OCI-LY7 (cell line): Measurements from ENCODE around the gene CASK. TPM values are rescaled to one million over a fixed set of nuclear protein-coding genes. Genes with fewer than 3 reads are reported as not detected.

ENCODE experiments used
- BruUV-seq: library from RNA; stranded (reverse); fragments of 400-500 nt; replicated peaks from 2 replicates; lab custom pipeline; 2021; lab: Mats Ljungman, UMichigan
- CTCF ChIA-PET: fragments of 300-600 bp; sonication (Branson Sonifier 250); formaldehyde crosslinking; loops from one replicate; lab custom pipeline; 2022; ENCODE audit warnings: antibody characterized with exemption; ENCODE audit not compliant: unreplicated experiment; lab: Charles Lee
- POLR2A ChIA-PET: fragments of 300-600 bp; sonication (Branson Sonifier 250); formaldehyde crosslinking; loops from one replicate; lab custom pipeline; 2022; ENCODE audit warnings: antibody characterized with exemption; lab: Charles Lee
- DNase-seq: peaks from one replicate; pipeline ENCODE4 v3.0.0-alpha.2; 2015; ENCODE audit warnings: low spot score
- H2AFZ ChIP-seq: fragments of 200-600 bp; sonication (generic), shearing (Covaris generic); 2 replicates; pipeline ENCODE4 v1.6.1; 2014; ENCODE audit warnings: mild to moderate bottlenecking, antibody characterized with exemption, low read length, moderate library complexity
- H3K27ac ChIP-seq: fragments of 200-600 bp; sonication (generic); 2 replicates; pipeline ENCODE4 v1.5.1; 2014; ENCODE audit warnings: mixed run types, low read depth, mild to moderate bottlenecking, moderate library complexity, low read length, inconsistent platforms; ENCODE audit not compliant: poor library complexity, severe bottlenecking
- H3K36me3 ChIP-seq: fragments of 200-600 bp; sonication (generic); 2 replicates; pipeline ENCODE4 v1.6.1; 2014; ENCODE audit warnings: mild to moderate bottlenecking, antibody characterized with exemption, low read length, moderate library complexity, mixed read lengths; ENCODE audit not compliant: insufficient read depth
- H3K4me1 ChIP-seq: fragments of 200-600 bp; sonication (generic); 2 replicates; pipeline ENCODE4 v1.5.1; 2014; ENCODE audit warnings: mild to moderate bottlenecking, low read length; ENCODE audit not compliant: insufficient read depth, poor library complexity, severe bottlenecking
- H3K4me2 ChIP-seq: fragments of 200-600 bp; sonication (generic); 2 replicates; pipeline ENCODE4 v1.6.1; 2014; ENCODE audit warnings: mild to moderate bottlenecking, low read length
- H3K4me3 ChIP-seq: fragments of 200-600 bp; sonication (generic); 2 replicates; pipeline ENCODE4 v1.5.1; 2014; ENCODE audit warnings: mild to moderate bottlenecking, low read depth, low read length; ENCODE audit not compliant: poor library complexity, severe bottlenecking
- H3K79me2 ChIP-seq: fragments of 200-600 bp; sonication (generic); 2 replicates; pipeline ENCODE4 v1.6.1; 2016; ENCODE audit warnings: low read depth, mild to moderate bottlenecking, low read length, moderate library complexity, mixed read lengths; ENCODE audit not compliant: insufficient read depth
- H3K9me2 ChIP-seq: fragments of 200-600 bp; sonication (generic); 2 replicates; pipeline ENCODE4 v1.6.1; 2016; ENCODE audit warnings: mild to moderate bottlenecking, low read length, mixed read lengths; ENCODE audit not compliant: insufficient read depth
- H3K9me3 ChIP-seq: fragments of 200-600 bp; sonication (generic); 2 replicates; pipeline ENCODE4 v1.6.1; 2014; ENCODE audit warnings: mild to moderate bottlenecking, mixed run types, low read length, mixed read lengths
- H4K20me1 ChIP-seq: fragments of 200-600 bp; sonication (generic); 2 replicates; pipeline ENCODE4 v1.6.1; 2014; ENCODE audit warnings: mild to moderate bottlenecking, antibody characterized with exemption, low read length, moderate library complexity, mixed read lengths; ENCODE audit not compliant: insufficient read depth
- CTCF ChIP-seq: fragments of 200-600 bp; sonication (generic); conservative IDR thresholded peaks from 2 replicates; pipeline ENCODE4 v1.5.1; 2014; ENCODE audit warnings: mild to moderate bottlenecking, antibody characterized with exemption, low read length, moderate library complexity, mixed read lengths
- EZH2phosphoT487 ChIP-seq: fragments of 200-600 bp; sonication (generic); IDR thresholded peaks from 2 replicates; pipeline ENCODE4 v1.6.1; 2018; ENCODE audit warnings: low read depth, borderline replicate concordance, mild to moderate bottlenecking, mixed run types, antibody characterized with exemption, low read length, moderate library complexity, mixed read lengths
- intact Hi-C: fragments of 100-400 bp; cut with micrococcal nuclease; formaldehyde crosslinking; loops from one replicate; pipeline ENCODE4 v1.10.0; 2022; ENCODE audit not compliant: unreplicated experiment
- total RNA-seq, 2 experiments: library from RNA; depleted of rRNA in 1 of 2; stranded (reverse); fragments of >200 nt in 1 of 2; shearing (Covaris generic) in 1 of 2; gene quantifications; 2 replicates each; pipeline ENCODE4 v1.2.3, GENCODE V29; 2014 to 2022

Gene CASK
- total RNA-seq, 2 experiments from 2014 or later: 18.6 to 29.4 TPM

- no peaks in the 10 kb centered on the region for H3K9me3 ChIP-seq
- no peaks in the 10 kb centered on the region for H3K79me2 ChIP-seq
- no peaks in the 10 kb centered on the region for H3K4me1 ChIP-seq
- no peak overlapping the region for H2AFZ ChIP-seq
- CTCF ChIA-PET: no interaction called here
- H3K36me3 ChIP-seq: no peaks in the 10 kb centered on the region
- H4K20me1 ChIP-seq: no peaks in the 10 kb centered on the region
- no peak overlapping the region for H3K27ac ChIP-seq
- POLR2A ChIA-PET: interaction anchor here (1.0 kb wide), 1 partner anchor 44 kb away, joined by 3 read pairs; no protein-coding TSS in a partner anchor
- no peak overlapping the region for H3K4me2 ChIP-seq
- H3K4me3 ChIP-seq: no peak overlapping the region
- no peak for DNase-seq
- no peaks in the 10 kb centered on the region for H3K9me2 ChIP-seq
- BruUV-seq: no TSS peak
- intact Hi-C loops: loop anchor here (5.0 kb wide), 1 partner anchor 1777 kb away; no protein-coding TSS in a partner anchor
- TF ChIP-seq CTCF (no peak), EZH2phosphoT487 (no peak)
These were observed 143.4 kb downstream of the CASK start for GRCh38 chrX:41779941-41780340.

- Histone ChIP-seq H3K4me3 (no peak overlapping the region), H3K27ac (no peak overlapping the region), H3K4me2 (no peak overlapping the region), H2AFZ (no peak overlapping the region), H3K9me3 (no peaks in the 10 kb centered on the region), H3K4me1 (no peaks in the 10 kb centered on the region), H3K79me2 (no peaks in the 10 kb centered on the region), H3K36me3 (no peaks in the 10 kb centered on the region), H3K9me2 (no peaks in the 10 kb centered on the region), H4K20me1 (no peaks in the 10 kb centered on the region)
- CTCF ChIA-PET: no interaction called here
- intact Hi-C loops: no loop called here
- DNase-seq: no peak
- POLR2A ChIA-PET: interaction anchor here (1.0 kb wide), 1 partner anchor 43 kb away, joined by 3 read pairs; no protein-coding TSS in a partner anchor
- TF ChIP-seq EZH2phosphoT487 (no peak), CTCF (no peak)
- BruUV-seq: no TSS peak
These were observed 144.3 kb downstream of the CASK start for GRCh38 chrX:41779030-41779564.

GRCh38 chrX:41761702-41762101, 161.7 kb downstream of the CASK start:
- no peak for DNase-seq
- BruUV-seq: no TSS peak
- ChIA-PET CTCF (no interaction called here), POLR2A (no interaction called here)
- intact Hi-C loops: no loop called here
- TF ChIP-seq EZH2phosphoT487 (no peak), CTCF (no peak)
- H3K4me1 ChIP-seq: no peaks in the 10 kb centered on the region
- no peak overlapping the region for H3K4me3 ChIP-seq
- H3K4me2 ChIP-seq: no peak overlapping the region
- H3K27ac ChIP-seq: no peak overlapping the region
- no peaks in the 10 kb centered on the region for H3K9me3 ChIP-seq
- no peaks in the 10 kb centered on the region for H3K9me2 ChIP-seq
- H2AFZ ChIP-seq: no peak overlapping the region
- no peaks in the 10 kb centered on the region for H3K36me3 ChIP-seq
- H3K79me2 ChIP-seq: no peaks in the 10 kb centered on the region
- H4K20me1 ChIP-seq: no peaks in the 10 kb centered on the region
